ENCODE results near the gene ZW10. TPM values are rescaled to one million over a fixed set of nuclear protein-coding genes. Genes with fewer than 3 reads are reported as not detected.

ZW10 gene, protein sequence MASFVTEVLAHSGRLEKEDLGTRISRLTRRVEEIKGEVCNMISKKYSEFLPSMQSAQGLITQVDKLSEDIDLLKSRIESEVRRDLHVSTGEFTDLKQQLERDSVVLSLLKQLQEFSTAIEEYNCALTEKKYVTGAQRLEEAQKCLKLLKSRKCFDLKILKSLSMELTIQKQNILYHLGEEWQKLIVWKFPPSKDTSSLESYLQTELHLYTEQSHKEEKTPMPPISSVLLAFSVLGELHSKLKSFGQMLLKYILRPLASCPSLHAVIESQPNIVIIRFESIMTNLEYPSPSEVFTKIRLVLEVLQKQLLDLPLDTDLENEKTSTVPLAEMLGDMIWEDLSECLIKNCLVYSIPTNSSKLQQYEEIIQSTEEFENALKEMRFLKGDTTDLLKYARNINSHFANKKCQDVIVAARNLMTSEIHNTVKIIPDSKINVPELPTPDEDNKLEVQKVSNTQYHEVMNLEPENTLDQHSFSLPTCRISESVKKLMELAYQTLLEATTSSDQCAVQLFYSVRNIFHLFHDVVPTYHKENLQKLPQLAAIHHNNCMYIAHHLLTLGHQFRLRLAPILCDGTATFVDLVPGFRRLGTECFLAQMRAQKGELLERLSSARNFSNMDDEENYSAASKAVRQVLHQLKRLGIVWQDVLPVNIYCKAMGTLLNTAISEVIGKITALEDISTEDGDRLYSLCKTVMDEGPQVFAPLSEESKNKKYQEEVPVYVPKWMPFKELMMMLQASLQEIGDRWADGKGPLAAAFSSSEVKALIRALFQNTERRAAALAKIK
- 18.0 and 23.7 TPM in 2 replicates for total RNA-seq

GRCh38 chr11:113773416-113774173, at the start of gene ZW10:
ZW10 (minus strand) TSS chr11:113773692; CDS start chr11:113773666, 26 bp downstream.
- peak within 1 kb of the TSS; percentile 99 for H3K4me3 ChIP-seq (ENCODE audit: low read depth, low read length)
- peak; percentile 97 for DNase-seq (ENCODE audit: low read depth)
- peak; percentile 79 for TF ChIP-seq CTCF (IDR thresholded peaks at IDR 0.05; ENCODE audit: insufficient read depth, low read depth, low read length)

- no peak for TF ChIP-seq CTCF (IDR thresholded peaks at IDR 0.05; ENCODE audit: insufficient read depth, low read depth, low read length)
- DNase-seq (ENCODE audit: low read depth): peak; percentile 6
- no peak overlapping the region for H3K4me3 ChIP-seq (ENCODE audit: low read depth, low read length)
These were observed 44.9 kb upstream of the ZW10 start for GRCh38 chr11:113818426-113818825.

GRCh38 chr11:113817626-113818025, 44.1 kb upstream of the ZW10 start:
- TF ChIP-seq CTCF (IDR thresholded peaks at IDR 0.05; ENCODE audit: insufficient read depth, low read depth, low read length): no peak
- no peak overlapping the region for H3K4me3 ChIP-seq (ENCODE audit: low read depth, low read length)
- DNase-seq (ENCODE audit: low read depth): no peak

DNA sequence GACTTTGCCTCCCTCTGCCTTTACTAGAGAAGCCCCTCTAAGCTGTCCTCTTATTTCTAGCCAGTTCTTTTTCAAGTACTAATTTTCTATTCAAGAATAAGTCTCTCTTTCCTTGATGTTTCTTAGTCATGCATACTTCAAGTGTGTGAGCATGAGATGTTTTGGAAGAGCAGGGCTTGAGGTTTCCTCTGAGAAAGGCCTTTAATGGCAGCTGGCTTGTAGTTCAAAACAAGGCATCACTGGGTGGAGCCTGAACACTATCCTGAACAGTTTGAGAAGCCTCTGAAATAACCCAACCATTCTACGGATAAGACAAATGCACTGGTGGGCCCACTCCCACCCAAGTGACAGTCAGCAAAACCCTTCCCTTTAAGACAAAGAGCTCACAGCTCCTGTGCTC, 43.7 kb upstream of the ZW10 start:
- peak; percentile 7 for DNase-seq (ENCODE audit: low read depth)
- H3K4me3 ChIP-seq (ENCODE audit: low read depth, low read length): no peak overlapping the region
- no peak for TF ChIP-seq CTCF (IDR thresholded peaks at IDR 0.05; ENCODE audit: insufficient read depth, low read depth, low read length)

- DNase-seq (ENCODE audit: low read depth): no peak
- H3K4me3 ChIP-seq (ENCODE audit: low read depth, low read length): no peak overlapping the region
- TF ChIP-seq CTCF (IDR thresholded peaks at IDR 0.05; ENCODE audit: insufficient read depth, low read depth, low read length): no peak
These were observed 40.7 kb upstream of the ZW10 start for GRCh38 chr11:113814181-113814580.

DNA sequence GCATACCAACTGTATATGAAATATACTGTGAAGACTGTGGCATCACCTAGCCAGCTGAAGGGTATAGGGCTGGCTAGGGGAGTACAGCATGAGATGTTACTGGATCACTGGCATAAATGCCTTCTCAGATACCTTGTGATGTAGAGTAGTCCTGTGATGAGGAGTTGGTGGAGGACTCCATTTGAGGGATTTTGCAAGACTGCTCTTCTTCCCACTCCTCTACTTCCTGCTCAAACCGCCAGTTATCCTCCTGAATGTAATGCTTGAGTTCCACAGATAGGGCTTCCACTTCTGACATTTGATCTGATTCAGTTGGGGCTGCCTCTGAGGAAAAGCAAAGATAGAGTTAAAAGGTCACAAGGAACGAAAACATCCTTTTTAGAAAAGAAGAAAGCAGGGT, 35.4 kb upstream of the ZW10 start:
- TF ChIP-seq CTCF (IDR thresholded peaks at IDR 0.05; ENCODE audit: insufficient read depth, low read depth, low read length): no peak
- DNase-seq (ENCODE audit: low read depth): no peak
- no peak overlapping the region for H3K4me3 ChIP-seq (ENCODE audit: low read depth, low read length)

Measured in fibroblast of villous mesenchyme (primary cell).